Stimulated activated CD4-positive, alpha-beta T cell treated with anti-CD3 and anti-CD28 coated beads, TNF-alpha, amount 100 ng/mL, for 48 hours (primary cell): Measurements from ENCODE around the gene NCAM1.

Experiments
- DNase-seq, 3 donors: peaks; one replicate each; pipeline ENCODE4 v3.0.0-alpha.2; 2020; ENCODE audit warnings: low read depth in 3 of 3

NCAM1 gene

DNA sequence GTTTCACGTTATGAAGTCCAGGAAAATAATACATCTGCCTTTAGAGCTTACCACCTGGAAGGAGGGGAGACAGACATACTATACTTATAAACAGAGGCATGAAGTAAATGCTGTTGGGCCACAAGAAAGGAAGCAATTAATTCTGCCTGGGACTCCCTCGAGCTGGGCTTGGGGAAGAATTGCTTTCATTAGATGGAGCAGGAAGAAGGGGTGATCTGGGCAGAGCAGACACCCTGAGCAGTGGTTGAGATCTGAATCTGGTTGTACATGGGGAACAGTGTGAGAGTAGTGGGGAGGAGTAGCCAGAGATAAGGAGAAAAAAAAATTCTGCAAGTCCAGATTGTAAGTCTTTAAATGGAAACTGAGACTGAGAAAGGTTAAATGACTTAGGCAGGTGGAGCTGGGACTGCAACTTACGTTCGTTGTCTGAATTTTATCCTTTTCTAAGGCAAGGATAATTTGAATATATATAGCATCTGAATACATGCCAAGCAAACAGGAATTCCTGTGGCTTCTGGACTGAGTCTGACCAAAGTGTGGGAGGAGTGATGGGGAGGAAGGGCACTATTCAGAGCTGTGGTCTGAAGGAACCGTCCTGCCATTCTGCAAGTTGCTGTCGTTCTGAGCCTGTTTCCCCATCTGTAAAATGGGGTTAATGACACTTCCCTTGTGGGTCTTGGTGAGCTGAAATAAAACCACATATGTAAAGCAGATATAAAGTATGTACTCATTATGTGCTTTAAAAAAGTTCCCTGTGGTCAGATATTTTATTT, 7.9 kb downstream of the NCAM1 start:
- no peak for DNase-seq

DNA sequence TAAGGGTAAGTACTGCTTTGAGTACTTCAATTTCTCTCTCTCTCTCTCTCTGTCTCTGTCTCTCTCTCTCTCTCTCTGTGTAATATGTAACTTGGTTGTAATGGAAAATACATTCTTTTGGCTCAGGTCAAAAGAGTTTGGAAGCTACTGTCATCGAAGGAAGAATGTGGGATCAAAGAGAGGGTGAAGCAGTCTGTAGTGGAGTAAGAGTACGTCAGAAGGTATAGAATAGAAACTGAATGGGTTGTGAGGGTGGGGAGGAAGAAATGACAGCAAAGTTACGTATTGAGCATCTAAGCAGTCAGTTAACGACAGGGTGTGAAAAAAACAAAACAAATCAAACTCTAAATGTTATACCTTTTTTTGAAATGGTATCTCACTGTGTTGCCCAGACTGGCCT, 10.0 kb downstream of the NCAM1 start:
- DNase-seq = no peak

DNA sequence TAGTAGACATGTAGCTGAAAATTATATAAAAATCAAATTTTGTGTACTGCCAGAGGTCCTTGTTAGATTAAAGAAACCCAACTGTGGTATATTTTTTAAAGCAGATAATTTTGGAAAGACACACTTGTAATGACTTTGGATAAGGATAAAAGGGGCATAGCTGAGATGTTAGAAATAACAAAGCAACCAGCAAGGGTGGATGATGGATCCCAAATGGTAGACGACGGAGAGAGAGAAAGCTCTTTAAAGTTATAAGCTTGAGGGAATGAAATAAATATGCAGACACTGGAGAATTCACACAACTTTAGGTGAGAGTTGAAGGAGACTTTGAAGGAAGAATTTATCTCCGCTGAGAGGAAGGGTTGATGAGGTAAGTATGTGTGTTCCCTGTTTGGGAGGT, 10.6 kb downstream of the NCAM1 start:
- no peak for DNase-seq

DNA sequence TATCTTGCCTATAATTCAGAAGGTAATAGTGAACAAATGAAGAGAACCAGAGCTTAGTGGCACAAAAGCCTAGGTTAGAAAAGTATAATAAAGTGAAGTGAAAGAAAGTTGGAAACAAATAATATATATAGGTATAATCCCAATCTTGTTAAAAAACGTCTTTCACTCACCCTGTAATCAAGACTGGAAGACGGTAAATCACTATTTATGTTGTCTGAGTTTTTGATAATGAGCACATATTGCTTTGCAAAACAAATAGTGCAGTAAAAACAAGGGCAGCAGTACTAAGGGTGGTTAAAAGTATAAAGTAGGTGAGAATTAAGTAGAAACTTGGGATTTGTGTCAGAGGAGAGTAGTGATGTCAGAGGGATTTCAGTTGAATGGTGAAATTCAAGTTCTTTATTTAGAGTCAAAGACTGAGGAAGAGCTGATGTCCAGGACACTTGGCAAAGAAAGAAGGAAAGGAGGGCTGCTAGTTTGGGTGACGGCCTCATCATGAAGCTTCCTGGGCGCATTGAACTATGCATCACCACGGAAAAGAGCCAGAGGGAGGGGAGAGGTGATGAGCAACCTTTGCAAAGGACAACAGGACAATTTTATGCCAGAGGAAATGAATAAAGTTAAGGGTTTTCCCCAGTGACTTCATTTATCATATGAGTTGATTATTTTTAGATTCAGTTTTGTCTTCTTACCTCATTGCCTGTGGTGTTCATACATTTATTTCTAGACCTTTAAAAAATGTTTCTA, 11.4 kb downstream of the NCAM1 start:
- DNase-seq = no peak

DNA sequence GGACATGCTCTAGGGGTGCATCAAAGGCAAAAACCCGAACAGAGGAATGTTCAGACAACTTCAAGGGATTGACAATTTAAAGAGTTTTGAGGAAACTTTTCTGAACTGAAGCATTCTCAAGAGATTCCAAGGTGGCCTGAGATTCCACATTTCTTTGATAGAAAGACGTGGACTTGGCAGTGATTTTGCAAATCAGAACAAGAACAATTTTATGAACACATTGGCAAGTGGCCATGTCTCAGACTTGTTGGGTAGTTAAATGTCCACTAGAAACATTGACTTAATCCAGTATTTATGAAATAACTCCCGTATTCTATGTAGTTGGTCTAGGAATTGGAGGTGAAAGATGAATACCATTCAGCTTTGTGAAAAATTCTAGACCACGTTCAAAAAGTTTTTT, 13.8 kb downstream of the NCAM1 start:
- DNase-seq = no peak

DNA sequence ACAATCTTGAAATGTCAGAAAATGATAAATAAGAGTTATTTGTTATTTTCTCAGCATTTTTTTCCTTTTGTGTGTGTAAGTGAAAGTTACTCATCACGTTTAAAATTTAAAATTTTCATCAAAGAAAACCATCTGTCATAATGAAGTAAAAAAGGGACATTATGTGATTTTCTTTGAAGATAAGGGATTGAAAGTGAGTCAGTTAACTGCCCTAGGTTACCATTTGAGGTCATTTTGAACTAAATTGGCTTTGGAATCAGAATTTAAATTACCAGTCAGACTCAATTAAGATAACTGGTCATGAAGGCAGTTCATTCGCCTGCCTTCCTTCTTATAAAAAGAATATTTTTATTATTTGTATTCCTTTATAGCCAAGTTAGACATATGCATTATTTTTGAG, 14.3 kb downstream of the NCAM1 start:
- DNase-seq = no peak

DNA sequence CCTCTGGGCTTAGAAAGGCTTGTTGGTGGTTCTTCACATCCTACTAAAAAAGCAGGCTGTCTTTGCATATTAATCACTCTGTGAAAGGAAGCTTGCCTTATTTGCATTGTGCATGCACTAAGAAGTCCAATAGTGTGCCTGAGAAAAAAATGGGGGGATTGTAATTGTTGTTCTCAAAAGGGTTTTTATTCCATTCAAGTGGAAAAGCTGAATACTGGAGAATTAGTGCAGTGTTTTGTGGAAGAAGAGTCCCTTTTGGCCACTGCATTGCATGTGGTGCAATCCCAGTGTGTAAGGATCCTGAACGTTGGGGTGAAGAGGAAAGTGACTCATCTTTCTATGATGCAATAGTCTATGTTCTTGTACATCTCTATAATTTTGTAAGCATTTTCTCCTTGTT, 16.5 kb downstream of the NCAM1 start:
- DNase-seq = no peak

DNA sequence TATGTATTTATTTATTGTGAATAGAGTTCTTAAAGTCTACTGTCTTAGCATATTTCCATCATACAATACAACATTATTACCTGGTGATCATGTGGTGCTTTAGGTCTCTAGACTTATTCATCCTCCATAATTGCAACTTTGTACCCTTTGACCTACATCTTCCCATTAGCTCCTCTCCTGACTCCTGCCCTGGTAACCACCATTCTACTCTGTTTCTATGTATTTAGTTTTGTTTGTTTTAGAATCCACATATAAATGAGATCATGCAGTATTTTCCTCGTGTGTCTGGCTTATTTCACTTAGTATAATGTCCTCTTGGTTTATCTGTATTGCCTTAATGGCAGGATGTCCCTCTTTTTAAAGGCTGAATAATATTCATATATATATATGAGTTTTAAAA, 22.7 kb downstream of the NCAM1 start:
- DNase-seq = no peak

DNA sequence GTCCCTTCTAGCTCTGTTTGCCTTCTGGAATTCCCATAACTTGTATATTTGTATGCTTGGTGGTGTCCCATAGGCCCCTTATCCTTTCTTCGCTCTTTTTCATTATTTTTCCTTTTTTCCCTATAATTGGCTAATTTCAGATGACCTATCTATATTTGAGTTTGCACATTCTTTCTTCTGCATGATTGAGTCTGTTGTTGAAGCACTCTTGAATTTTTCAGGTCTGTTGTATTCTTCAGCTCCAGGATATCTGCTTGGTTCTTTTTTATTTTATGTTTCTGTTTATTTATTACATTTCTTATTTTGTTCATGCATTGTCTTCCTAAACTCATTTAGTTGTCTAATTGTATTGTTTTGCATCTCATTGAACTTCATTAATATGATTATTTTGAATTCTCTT, 28.0 kb downstream of the NCAM1 start:
- DNase-seq = no peak

DNA sequence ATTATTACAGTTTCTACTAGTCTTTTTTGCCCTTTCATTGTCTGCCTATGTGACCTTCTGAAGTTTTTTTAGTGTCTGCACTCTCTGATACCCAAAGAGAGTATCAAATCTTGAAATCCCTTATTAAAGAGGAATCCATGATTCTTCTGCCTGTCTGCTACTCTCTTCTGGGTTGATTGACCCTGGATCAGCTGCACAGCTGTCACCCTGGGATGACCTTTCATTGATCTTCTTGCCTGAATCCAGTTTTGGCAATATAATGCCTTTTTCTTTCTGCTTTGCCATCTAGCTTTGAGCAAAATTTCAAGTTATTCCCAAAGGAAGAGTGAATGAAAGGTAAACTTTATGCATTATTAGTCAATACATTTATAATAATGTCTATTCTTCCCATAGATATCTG, 32.6 kb downstream of the NCAM1 start:
- no peak for DNase-seq

DNA sequence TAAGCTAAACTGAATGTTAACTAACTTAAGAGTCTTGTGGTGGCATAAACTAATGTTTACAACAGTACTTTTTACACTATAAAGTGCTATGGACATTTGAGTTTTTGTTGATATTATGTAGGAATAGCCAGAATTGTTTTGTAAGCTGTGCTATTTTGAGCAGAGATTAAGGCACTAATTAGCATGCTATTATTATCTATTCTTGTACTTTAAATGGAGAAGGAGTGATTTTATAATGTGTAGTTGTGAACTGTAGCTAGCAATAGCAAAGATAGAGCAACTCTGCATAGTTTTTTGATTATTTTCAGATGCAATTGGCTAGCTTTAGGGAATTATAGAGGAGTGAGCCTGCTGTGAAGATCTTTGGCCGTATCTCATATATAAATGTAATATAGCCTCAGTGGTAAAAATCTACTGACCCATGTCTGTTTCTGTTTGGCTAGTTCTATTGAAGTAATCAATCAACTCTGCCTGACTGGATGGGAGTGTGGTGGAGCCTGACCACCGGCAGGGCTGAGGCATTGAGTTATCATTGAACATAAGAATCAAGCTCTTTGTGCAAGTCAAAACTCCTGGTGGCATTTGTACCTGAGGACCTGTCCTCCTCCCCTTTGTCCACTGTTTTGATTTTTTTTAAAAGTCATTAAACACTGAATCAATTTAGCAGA, 34.3 kb downstream of the NCAM1 start:
- no peak for DNase-seq

DNA sequence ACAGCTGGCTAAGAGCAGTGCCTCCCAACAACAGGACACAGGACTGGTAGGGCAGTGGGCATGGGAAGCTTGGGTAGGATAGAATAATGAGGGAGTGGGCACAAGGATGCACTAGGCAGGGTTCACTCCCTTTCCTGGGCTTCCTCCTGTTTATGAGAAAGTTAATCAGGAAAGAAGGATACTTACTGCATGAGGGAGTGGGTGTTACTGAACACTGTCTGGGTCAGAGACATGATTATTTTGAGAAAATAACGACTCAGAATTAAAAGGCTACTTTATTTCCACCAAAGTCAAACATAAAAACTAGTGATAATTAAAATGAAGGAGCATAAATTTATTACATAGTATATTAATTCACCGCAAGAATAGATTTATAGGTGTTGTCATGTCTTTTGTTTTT, 35.8 kb downstream of the NCAM1 start:
- DNase-seq = no peak

DNA sequence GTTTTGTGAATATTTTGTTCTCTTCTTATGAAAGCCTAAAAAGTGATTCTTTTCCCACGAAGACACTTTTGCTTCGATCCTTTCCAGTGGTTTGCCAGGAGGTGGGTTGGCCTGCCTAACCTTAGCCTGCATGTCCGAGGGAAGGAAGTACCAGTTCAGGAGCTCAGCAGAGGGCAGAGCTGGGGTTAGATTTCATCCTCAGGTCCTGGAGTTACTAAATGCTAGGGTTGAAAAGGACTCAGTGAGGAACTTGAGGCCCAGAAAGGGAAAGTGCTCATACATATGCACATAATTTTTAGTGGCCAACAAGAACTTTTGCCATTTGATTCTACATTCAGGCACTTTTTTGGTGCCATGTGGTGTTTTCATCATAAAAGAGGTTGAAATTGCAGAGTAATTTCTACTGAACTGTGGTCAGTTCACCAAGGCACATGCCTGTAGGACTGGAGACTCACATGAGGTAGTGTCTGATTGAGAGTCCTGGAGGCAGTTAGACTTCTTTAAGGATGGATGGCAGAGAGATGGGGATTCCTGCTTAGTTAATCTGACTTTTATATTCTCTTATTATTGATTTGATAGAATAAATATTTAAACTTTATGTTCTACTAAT, 36.7 kb downstream of the NCAM1 start:
- no peak for DNase-seq

DNA sequence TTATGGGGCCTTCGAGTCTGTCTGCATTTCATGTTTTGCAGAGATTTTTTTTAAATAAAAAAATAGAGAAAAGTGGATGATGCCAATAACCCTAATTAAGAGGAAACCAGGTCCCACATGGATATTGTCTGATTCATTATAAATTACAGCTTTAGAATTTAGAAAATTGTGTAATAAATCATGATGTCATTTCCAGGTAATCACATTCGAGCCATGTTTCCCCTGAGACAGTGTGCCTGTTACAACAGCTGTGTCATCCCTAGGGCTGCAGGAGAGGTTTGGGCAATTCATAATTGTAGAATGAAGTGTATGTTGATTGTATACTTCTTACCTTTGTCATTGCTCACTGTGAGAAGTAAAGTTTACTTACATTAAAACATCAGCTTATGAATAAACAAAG, 38.3 kb downstream of the NCAM1 start:
- no peak for DNase-seq

DNA sequence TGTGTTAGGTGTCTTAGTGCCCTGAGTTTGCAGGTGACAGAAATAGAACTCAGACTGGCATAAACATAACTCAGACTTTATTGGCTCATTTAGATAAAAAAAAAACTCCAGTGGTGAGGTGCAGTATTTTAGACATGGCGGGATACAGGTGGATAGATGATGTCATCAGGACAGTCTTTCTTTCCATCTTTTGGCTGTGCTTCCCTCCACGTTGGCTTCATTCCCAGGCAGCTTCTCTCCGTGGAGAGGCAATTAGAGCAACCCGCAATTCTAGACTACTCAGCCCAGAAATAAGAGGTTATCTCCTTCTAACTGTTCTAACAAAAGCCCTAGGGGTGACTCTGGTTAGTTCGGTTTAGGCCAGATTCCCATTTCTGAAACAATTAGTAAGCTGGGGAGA, 40.5 kb downstream of the NCAM1 start:
- DNase-seq = no peak

DNA sequence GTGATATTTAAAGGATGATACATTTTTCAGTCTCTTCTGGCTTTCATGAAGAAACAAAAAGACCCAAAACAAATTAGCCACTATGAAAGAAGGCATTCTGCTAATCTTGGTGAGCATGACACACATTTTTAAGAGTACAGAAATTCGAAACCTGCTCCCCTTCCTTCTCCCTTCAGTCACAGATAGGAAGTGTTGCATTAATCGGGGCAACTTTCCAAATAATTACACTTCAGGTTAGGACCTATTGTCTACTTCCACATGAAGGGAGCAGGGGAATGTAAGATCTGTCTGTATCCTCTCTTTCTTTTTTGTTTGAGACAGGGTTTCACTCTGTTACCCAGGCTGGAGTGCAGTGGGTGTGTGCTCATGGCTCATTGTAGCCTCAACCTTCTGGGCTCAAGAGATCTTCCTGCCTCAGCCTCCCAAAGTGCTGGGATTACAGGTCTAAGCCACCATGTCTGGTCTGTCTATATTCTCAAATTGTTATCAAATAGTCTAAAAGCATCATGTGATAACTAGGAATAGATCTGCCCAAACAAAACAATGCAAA, 45.8 kb downstream of the NCAM1 start:
- no peak for DNase-seq

DNA sequence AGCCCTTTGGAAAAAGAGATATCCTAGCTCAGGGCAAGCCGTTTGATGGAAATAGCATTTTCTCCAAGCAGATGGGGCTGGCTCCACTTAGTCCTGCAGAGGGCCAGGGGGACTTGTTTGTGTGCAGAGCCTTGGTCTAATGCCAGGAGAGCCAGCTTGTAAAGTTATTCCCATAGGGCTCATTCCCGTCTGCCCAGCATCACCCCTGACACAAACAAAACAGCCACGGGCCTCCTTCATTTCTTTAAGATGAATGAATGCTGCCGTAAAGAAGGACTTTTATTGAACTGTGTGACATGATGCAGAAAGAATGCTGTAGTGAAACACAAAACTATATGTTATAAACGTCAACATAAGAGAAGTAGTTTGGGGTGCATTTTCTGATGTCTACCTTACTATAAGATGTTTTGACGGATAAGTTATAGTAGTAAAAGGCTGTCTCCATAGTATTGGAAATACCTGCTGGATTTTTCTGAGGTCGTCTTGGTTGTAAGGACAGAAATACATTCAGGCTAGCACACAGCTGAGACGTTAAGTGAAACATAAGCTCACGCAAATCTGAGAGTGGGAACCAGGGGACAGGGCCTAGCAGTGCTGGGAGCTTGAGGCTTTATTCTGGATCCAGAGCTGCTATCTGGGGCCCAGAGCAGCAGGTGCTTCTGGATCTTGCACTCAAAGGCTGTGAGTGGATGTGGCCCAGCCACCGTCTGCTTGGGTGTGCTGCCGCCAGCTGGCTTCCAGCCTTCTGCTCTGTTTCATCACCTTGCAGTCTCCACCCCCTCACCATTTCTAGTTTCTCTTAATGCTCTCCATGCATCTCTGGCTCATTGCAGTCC, 53.3 kb downstream of the NCAM1 start:
- DNase-seq = no peak

DNA sequence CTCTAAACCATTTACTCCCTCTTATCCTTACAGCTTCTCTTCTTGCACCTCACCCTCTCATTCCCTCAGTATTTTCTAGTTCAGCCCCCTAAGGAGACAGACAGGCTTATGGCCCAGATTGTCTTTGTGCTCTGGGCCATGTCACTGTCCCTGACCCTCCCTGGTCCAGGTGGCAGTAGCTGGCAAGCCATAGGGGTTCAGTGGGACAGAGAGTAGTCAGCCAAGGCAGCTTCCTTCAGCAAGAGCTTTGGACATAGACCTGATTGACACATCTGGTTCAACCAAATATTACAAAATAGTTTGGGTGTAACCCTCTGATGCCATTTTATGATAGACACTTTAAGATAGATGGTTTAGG, 53.9 kb downstream of the NCAM1 start:
- no peak for DNase-seq

DNA sequence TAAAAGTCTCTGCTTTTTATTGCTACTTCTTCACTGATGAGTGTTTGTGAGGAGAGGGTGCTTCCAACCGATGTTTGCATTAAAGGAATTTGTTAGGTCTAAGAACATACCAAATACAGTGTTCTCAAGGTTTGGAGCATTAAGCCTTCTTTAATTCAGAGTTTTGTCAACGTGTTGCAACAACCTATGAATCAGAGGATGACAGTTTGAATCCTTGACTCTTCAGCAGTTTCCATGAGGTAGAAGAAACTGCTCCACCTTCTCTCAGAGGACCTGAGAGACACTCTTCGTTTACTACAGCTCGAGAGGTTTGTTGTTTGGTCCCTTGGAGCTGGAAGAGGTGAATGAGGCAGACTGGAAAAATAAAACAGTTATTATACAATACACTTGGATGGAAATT, 55.7 kb downstream of the NCAM1 start:
- DNase-seq = no peak

DNA sequence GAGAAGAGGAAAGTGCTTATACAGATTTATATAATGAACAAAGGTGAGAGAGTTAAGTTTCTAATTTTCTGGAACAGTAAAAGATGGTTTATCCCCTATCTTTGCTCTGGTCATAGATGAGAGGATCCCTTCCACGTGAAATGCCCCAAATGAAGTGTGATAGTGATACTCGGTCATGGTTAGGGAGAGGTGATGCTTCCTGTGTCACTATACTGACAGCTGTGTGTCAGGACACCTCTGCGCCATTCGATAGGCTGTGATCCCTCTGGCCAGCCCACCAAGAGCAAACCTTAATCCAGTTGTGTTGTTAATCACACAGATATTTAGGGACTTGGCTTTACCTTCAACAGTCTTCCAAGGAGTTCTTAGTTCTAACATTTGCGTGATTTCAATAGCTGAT, 57.7 kb downstream of the NCAM1 start:
- DNase-seq = no peak

DNA sequence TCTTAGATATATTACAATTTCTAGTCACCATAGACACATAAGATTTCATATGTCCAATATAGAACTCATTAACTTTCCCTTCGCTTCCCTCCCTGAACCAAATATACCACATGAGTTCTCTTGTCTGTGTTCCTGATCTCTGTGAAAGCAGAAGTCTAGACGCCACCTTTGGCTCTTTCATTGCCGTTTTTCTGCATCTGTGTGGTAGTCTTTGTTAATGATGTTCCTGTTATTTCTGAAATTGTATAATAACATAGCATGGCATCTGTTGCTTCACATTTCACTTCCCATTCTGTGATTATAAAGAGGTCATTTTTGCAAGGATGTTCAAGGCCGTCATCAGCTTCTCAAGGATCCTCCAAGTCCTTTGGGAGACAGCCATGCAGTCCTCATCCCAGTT, 58.5 kb downstream of the NCAM1 start:
- DNase-seq = no peak

DNA sequence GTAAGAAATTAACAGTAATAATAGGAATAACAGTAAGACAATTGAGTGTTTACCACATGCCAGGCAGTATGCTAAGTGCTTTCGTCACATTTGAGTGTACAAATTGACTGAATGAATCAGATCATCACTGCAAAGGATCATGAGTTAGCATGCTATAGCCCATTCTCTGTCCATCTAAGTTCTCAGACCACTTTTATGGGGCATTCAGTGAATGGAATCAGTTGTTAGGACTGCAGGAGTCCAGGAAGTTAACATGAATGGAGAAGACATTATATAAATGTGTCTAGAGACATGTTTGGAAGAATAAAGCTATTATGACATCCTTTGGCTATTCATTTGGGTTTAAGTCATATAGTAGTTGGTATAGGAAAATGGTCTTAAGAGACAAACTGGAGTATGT, 59.9 kb downstream of the NCAM1 start:
- DNase-seq = no peak
